Ascending aorta (tissue), 2 donors: ENCODE data around the gene DNAJB1. TPM values are rescaled to one million over a fixed set of nuclear protein-coding genes. Genes with fewer than 3 reads are reported as not detected.

Experiments used
- DNase-seq, 2 donors: peaks; one replicate each; pipeline ENCODE4 v3.0.0-alpha.2; 2019; ENCODE audit warnings: low spot score in 2 of 2
- H3K27ac ChIP-seq, 2 donors: fragments of 200-600 bp; sonication (generic); one replicate each; pipeline ENCODE4 v1.5.1; 2016 to 2017; ENCODE audit warnings: mild to moderate bottlenecking in 1 of 2
- H3K27me3 ChIP-seq: fragments of 200-600 bp; sonication (generic); one replicate; pipeline ENCODE4 v1.5.1; 2017
- H3K36me3 ChIP-seq, 2 donors: fragments of 200-600 bp; sonication (generic); one replicate each; pipeline ENCODE4 v1.5.1; 2016
- H3K4me1 ChIP-seq, 2 donors: fragments of 200-600 bp; sonication (generic); one replicate each; pipeline ENCODE4 v1.5.1; 2016 to 2017; ENCODE audit warnings: mild to moderate bottlenecking in 1 of 2
- H3K4me3 ChIP-seq, 2 donors: fragments of 200-600 bp; sonication (generic); one replicate each; pipeline ENCODE4 v1.5.1; 2016 to 2017; ENCODE audit warnings: mild to moderate bottlenecking in 1 of 2
- H3K9me3 ChIP-seq, 2 donors: fragments of 200-600 bp; sonication (generic); one replicate each; pipeline ENCODE4 v1.5.1; 2016
- CTCF ChIP-seq, 3 experiments: fragments of 200-600 bp in 2 of 3; fragments of 450-650 bp in 1 of 3; sonication (generic) in 2 of 3; IDR thresholded peaks; one replicate each; pipeline ENCODE4 v1.5.1; 2016 to 2019; ENCODE audit warnings: antibody characterized with exemption in 3 of 3, mild to moderate bottlenecking in 1 of 3, moderate library complexity in 1 of 3
- intact Hi-C: fragments of 100-400 bp; cut with DNase I; formaldehyde crosslinking; loops from one replicate; pipeline ENCODE4 v1.15.1; 2023
- total RNA-seq: library from RNA; depleted of rRNA; stranded (reverse); fragments of >200 nt; gene quantifications from one replicate; pipeline ENCODE4 v1.1.0, GENCODE V29; 2016

Gene DNAJB1
- total RNA-seq, 1 donor from 2014 or later: 73.8 TPM

GRCh38 chr19:14519245-14519859 lies 1.2 kb upstream of the DNAJB1 start:
- Histone ChIP-seq H3K36me3 (peaks cover 20 to 22% of the 10 kb centered on the region in 2 donors), H3K4me3 (no peak overlapping the region), H3K27ac (peak overlapping the region; percentile 94 to 99), H3K9me3 (no peaks in the 10 kb centered on the region), H3K27me3 (no peaks in the 10 kb centered on the region), H3K4me1 (peaks cover 8 to 33% of the 10 kb centered on the region in 2 donors)
- no peak for TF ChIP-seq CTCF (IDR thresholded peaks at IDR 0.05)
- intact Hi-C loops: no loop called here
- DNase-seq: no peak

- H3K4me1 ChIP-seq: peaks cover 8 to 34% of the 10 kb centered on the region in 2 donors
- TF ChIP-seq CTCF (IDR thresholded peaks at IDR 0.05): no peak
- peak overlapping the region; percentile 99 for H3K27ac ChIP-seq
- peaks cover 23 to 36% of the 10 kb centered on the region in 2 donors for H3K36me3 ChIP-seq
- no peaks in the 10 kb centered on the region for H3K27me3 ChIP-seq
- no peaks in the 10 kb centered on the region for H3K9me3 ChIP-seq
- no peak for DNase-seq
- H3K4me3 ChIP-seq: peak overlapping the region; percentile 96 to 98
- intact Hi-C loops: no loop called here
These were observed 754 bp downstream of the DNAJB1 start for GRCh38 chr19:14517446-14517839.

- H3K36me3 ChIP-seq: peaks cover 23 to 36% of the 10 kb centered on the region in 2 donors
- peak overlapping the region; percentile 99 for H3K27ac ChIP-seq
- no peak for TF ChIP-seq CTCF (IDR thresholded peaks at IDR 0.05)
- DNase-seq: no peak
- intact Hi-C loops: no loop called here
- H3K4me3 ChIP-seq: peak overlapping the region; percentile 96 to 98
- H3K27me3 ChIP-seq: no peaks in the 10 kb centered on the region
- H3K4me1 ChIP-seq: peaks cover 8 to 34% of the 10 kb centered on the region in 2 donors
- H3K9me3 ChIP-seq: no peaks in the 10 kb centered on the region
These were observed 1.3 kb downstream of the DNAJB1 start for GRCh38 chr19:14516746-14517438.

GRCh38 chr19:14516048-14516534 lies 2.1 kb downstream of the DNAJB1 start:
- TF ChIP-seq CTCF (IDR thresholded peaks at IDR 0.05): no peak
- H3K9me3 ChIP-seq: no peaks in the 10 kb centered on the region
- intact Hi-C loops: no loop called here
- H3K27me3 ChIP-seq: no peaks in the 10 kb centered on the region
- peak overlapping the region; percentile 96 to 98 for H3K4me3 ChIP-seq
- no peak for DNase-seq
- peaks cover 8 to 34% of the 10 kb centered on the region in 2 donors for H3K4me1 ChIP-seq
- H3K36me3 ChIP-seq: peaks cover 23 to 36% of the 10 kb centered on the region in 2 donors
- peak overlapping the region; percentile 5 to 99 for H3K27ac ChIP-seq

GRCh38 chr19:14515501-14516047 lies 2.6 kb downstream of the DNAJB1 start:
- TF ChIP-seq CTCF (IDR thresholded peaks at IDR 0.05): no peak
- Histone ChIP-seq H3K4me3 (peak overlapping the region; percentile 96 to 98), H3K27me3 (no peaks in the 10 kb centered on the region), H3K4me1 (peaks cover 8 to 34% of the 10 kb centered on the region in 2 donors), H3K27ac (no peak overlapping the region), H3K9me3 (no peaks in the 10 kb centered on the region), H3K36me3 (peaks cover 23 to 36% of the 10 kb centered on the region in 2 donors)
- no peak for DNase-seq
- intact Hi-C loops: no loop called here
